NCI-H1694 (cell line): ENCODE results near the gene TCEAL4.
A peak's percentile ranks its signal among the peaks of the same experiment; 100 is the strongest.

Source experiments
- DNase-seq: peaks from one replicate; lab custom pipeline; 2025; lab: John Stamatoyannopoulos, UW

Gene TCEAL4

GRCh38 chrX:103585411-103586313, at the start of gene TCEAL4:
Gene TCEAL4, plus strand, starts transcription at chrX:103585515. Its CDS starts 1,161 bp downstream, at chrX:103586676.
- peak; percentile 41 for DNase-seq

DNA sequence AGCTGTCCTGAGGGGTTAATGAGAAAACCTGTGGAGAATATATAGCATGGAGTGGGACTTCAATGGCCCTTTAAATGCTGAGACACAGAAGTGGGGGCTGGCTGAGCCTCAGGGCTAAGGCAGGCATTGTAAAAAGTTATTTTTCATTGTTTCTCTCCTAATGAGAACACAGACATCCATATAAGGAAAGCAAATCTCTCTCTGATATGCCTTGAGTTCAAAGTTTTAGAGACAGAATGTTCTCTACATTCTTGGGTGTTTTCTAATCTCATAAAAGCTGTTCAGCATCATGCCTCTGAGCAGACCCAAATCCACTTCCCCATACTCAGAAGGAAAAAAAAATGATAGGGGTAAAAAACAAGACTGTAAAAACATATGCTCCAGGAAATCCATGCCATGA, 49.2 kb upstream of the TCEAL4 start:
- no peak for DNase-seq

- no peak for DNase-seq
Observed at GRCh38 chrX:103536732-103537131, 48.6 kb upstream of the TCEAL4 start.

DNA sequence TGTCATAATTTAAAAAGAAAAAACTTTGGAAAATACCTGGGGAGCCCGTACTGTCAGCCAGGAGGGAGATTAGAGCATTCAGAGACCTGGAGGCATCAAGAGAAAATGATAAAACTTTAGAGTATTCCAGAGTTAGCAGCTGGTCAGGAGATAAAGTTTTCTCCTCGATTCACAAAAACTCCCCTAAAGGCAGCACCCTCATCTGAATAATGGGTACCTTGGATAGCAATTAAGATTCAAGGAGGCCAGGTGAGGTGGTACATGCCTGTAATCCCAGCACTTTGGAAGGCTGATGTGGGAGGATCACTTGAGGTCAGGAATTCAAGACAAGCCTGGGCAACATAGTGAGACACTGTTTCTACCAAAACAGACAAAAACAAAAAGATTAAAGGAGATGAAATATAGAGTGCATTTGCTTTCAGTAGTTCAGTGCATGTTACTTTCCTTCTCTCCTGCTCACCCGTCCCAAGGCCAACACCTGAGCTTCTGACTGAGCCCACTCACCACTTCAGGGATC, 47.4 kb upstream of the TCEAL4 start:
- DNase-seq, result no peak

DNA sequence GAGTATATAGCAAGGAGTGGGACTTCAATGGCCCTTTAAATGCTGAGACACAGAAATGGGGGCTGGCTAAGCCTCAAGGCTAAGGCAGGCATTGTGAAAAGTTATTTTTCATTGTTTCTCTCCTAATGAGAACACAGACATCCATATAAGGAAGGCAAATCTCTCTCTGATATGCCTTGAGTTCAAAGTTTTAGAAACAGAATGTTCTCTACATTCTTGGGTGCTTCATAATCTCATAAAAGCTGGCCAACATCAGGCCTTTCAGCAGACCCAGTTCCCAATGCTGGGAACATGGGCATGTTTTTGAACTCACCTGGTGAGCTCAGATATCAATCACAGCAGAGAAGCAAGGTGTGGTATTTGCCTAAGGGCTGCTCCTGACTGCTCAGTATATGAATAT, 46.6 kb upstream of the TCEAL4 start:
- DNase-seq, result no peak

DNA sequence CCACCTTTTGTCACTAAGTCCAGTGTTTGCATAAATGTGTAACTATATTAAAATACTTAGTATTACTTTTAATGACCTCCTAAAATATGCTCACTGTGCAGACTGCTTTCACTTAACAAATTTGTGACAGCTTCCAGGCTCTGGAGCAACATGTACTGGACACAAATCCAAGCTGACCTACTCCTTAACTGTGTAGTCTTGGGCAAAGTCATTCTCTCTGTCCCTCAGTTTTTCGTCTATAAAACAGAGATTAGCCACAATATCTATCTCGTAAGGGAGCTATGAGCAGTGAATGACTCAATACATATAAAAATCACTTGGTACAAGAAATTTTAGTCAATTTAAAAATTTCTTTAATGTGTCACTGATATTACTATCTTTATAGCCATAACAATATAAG, 45.6 kb upstream of the TCEAL4 start:
- no peak for DNase-seq

- no peak for DNase-seq
Observed at GRCh38 chrX:103540145-103540544, 45.2 kb upstream of the TCEAL4 start.

GRCh38 chrX:103549916-103550315, 35.4 kb upstream of the TCEAL4 start:
- DNase-seq, result no peak

GRCh38 chrX:103550415-103551051, 34.8 kb upstream of the TCEAL4 start:
- DNase-seq, result no peak

DNA sequence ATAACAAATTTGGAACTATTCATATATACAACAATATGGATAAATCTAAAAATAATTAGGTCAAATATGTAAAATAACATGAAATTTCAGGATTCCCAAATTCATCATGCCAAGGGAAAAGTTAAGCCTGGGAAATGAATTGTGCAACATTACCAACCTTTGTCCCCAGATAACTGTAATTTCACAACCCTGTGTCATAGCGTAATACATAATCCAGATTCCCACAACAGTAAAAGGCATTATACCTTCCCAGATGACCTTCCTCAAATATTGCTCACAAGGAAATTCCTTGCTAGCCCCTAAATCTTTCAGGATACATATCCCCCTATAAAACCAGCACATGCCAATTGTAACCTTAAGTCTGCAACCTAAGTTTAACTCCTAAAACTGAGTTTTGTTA, 33.1 kb upstream of the TCEAL4 start:
- DNase-seq, result no peak

GRCh38 chrX:103554687-103555424, 30.5 kb upstream of the TCEAL4 start:
- no peak for DNase-seq

DNA sequence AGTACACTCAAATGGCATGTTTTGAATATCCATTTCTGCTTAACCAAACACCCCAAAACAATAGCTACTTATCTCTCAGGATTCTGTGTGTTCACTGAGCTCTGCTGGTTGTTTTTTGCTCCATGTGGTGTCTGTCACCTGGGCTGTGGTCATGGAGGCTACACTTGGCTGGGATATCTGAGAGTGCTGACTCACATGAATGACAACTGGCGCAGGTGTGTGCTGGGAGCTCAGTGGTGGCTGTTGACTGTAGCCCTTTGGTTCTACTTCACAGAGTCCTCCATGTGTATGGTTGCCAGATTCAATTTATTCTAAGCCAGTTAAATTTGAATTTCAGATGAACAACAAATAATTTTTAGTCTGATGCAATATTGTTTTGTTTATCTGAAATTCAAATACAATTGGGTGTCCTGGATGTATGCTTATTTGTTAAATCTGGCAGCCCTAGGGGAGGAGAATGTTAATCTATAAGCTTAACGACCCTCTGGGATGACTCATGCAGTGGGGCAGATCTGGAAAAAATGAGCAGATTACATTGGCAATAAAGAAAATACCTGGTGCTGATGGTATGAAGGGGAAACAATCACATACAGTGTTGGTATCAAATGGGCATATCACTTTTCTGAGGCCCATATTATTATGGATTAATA, 28.2 kb upstream of the TCEAL4 start:
- DNase-seq, result no peak

GRCh38 chrX:103560256-103560655, 25.1 kb upstream of the TCEAL4 start:
- no peak for DNase-seq

GRCh38 chrX:103562801-103563200, 22.5 kb upstream of the TCEAL4 start:
- DNase-seq, result no peak

- DNase-seq, result no peak
Observed at GRCh38 chrX:103565197-103565596, 20.1 kb upstream of the TCEAL4 start.

DNA sequence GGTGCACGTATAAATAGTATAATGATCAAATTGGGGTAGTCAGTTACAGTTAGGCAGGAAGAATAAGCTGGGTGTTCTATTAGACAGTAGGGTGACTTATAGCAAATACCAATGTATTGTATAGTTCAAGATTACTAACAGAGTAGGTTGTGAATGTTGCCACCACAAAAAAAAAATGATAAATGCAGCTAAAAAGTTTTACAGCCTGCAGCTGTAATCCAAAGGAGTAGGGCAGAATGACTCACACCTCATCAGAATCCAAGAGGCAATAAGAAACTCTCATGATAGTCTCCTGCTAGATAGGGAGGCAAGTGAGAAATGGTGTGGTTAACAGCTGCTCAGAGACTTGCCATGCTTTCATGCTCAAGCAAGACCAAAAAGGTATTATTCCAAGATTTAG, 19.6 kb upstream of the TCEAL4 start:
- no peak for DNase-seq

DNA sequence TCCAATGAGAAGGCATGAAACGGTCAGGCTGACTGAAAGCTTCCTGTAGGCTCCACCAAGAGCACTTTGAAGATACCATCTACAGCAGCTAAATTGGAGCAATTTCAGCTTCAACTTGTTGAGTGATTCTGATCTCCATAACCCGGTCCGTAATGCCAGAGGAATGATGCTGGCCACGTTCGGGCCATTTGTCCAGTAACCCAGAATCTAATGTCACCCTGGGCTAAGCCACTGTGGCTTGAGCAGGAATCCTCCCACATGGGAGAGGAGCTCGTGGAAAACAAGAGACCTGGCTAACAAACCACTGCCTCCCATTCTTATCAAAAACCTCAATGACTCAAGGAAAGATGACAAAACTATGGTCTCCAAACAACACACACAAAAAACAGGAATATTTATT, 14.2 kb upstream of the TCEAL4 start:
- DNase-seq, result no peak

DNA sequence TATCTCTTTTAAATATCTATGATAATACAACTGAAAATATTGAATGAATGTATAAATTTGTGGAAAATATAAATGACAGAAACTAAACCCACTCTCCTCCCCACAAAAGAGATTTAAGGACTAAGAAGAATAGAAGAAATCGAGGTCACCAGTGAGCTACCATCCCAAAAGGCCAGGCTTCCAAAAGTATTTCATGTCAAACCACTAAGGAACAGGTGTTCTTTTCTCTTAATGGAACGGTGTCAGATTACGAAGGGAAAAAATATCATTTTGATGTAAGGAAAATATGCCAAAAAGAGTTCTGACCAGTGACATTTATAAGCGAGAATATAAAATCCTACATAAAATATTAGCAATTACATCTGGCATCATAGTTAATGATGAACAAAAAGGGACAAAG, 13.6 kb upstream of the TCEAL4 start:
- DNase-seq, result no peak

DNA sequence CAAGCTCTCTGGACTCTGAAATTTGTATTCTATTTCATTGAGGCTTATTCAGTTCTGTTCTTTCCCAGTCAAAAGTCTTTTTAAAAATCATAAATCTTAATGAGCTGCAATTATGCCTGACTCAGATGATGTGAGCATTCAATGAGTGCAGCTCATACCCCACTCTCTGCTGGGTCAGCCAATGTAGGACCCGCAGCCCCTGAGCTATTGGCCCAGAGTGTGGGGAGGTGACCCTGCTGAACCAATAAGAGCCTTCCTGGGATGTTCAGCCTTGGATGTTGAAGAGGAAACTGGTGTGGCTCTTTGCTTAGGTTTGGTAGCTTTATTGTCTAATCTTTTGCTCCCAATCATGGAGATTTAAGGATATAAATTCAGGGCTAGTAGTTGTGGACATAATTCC, 12.1 kb upstream of the TCEAL4 start:
- no peak for DNase-seq

GRCh38 chrX:103584596-103584995, 719 bp upstream of the TCEAL4 start:
- peak; percentile 26 for DNase-seq

- DNase-seq, result no peak
Observed at GRCh38 chrX:103586314-103586646, 965 bp downstream of the TCEAL4 start.

- no peak for DNase-seq
Observed at GRCh38 chrX:103586659-103587058, 1.3 kb downstream of the TCEAL4 start.
